HG03342 (cell line): ENCODE data around the gene CERS1.

Experiments
- ATAC-seq: cut with Tn5 transposase; IDR thresholded peaks from one replicate; pipeline ENCODE4 v1.9.1; 2021; ENCODE audit warnings: mild to moderate bottlenecking, moderate library complexity; ENCODE audit not compliant: unreplicated experiment

CERS1 gene, protein sequence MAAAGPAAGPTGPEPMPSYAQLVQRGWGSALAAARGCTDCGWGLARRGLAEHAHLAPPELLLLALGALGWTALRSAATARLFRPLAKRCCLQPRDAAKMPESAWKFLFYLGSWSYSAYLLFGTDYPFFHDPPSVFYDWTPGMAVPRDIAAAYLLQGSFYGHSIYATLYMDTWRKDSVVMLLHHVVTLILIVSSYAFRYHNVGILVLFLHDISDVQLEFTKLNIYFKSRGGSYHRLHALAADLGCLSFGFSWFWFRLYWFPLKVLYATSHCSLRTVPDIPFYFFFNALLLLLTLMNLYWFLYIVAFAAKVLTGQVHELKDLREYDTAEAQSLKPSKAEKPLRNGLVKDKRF

GRCh38 chr19:18895824-18896341 is at the start of gene CERS1:
Gene CERS1, minus strand, starts transcription at chr19:18896158. Its CDS starts 86 bp downstream, at chr19:18896072.
- ATAC-seq, result no peak

DNA sequence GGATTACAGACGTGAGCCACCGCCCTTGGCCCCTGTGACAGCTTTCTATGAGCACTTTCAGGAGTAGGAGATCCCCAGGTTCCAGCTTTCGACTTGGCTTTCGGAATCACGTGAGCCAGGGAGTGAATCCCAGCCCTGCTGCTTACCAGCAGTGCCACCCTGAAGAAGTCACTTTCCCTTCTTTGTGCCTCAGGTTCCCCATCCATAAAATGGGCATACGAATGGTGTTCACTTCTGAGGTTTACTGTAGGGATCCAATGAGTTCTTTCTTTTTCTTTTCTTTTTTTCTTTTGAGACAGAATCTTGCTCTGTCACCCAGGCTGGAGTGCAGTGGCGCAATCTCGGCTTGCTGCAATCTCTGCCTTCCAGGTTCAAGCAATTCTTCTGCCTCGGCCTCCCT is 49.3 kb upstream of the CERS1 start:
- ATAC-seq, result no peak

DNA sequence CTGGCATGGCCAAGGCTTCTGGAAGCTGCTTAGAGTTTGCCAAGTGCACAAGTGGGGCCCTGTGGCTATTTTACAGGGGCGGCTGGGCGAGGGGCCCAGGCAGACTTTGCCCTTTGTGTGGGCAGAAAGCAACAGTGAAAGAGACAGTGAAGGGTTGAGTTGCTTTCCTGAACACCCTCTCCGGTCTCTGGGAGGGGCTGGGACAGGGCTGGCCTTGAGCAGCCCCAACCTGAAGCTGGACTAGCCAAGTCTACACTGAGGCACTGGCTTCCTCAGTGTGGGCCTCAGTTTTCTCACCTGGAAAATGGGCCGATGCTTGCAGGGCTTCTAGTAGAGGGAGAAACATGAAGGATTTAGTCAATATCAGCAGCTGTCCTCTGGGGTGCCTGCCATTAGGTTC is 47.5 kb upstream of the CERS1 start:
- ATAC-seq, result no peak

DNA sequence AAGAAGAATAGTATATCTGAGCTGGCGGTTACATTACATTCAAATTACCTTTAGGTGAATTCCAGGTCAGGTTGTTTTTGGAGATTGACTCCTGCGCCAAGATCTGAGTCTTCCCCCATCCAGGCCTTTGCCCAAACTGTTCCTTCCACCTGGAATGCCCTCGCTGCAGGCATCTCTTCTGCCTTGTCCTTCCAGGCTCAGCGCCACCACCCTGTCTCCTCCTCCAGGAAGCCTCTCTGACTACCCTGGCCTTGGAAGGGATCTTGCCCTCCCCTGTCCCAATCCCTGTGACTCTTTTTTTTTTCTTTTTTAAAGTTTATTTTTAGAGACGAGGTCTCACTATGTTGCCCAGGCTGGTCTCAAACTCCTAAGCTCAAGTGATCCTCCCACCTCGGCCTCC is 46.7 kb upstream of the CERS1 start:
- no peak for ATAC-seq

DNA sequence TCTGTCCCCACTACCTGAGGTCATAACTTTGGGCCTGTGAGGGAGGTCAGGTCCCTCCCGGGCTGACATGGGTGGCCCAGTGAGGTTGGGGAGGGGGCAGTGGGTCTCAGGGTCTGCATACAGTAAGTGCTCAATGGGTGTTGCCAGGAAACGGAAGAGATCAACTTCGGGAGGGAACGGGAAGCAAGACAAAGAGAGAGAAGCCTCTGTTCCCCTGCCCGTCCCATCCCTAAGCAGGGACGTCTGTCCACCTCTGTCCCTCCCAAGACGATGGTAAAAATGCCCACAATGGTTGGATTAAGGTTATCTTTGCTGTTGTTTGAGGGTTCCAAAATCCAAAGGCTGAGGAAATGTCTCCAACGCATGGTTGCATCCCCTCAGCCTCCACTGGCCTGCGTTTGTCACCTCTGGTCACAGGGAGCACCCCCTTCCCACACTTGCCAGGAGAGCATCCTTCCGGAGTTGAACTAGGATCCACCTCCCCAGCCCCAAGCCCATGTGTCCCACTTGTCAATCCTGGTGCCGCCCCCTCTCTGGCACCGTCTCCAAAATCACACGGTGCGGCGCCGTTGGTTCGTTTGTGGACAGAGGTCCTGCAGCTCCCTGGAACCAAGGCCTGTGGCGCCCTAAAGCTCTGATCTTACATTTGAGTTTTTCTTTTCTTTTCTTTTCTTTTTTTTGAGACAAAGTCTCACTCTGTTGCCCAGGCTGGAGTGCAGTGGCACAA is 45.8 kb upstream of the CERS1 start:
- ATAC-seq, result no peak

DNA sequence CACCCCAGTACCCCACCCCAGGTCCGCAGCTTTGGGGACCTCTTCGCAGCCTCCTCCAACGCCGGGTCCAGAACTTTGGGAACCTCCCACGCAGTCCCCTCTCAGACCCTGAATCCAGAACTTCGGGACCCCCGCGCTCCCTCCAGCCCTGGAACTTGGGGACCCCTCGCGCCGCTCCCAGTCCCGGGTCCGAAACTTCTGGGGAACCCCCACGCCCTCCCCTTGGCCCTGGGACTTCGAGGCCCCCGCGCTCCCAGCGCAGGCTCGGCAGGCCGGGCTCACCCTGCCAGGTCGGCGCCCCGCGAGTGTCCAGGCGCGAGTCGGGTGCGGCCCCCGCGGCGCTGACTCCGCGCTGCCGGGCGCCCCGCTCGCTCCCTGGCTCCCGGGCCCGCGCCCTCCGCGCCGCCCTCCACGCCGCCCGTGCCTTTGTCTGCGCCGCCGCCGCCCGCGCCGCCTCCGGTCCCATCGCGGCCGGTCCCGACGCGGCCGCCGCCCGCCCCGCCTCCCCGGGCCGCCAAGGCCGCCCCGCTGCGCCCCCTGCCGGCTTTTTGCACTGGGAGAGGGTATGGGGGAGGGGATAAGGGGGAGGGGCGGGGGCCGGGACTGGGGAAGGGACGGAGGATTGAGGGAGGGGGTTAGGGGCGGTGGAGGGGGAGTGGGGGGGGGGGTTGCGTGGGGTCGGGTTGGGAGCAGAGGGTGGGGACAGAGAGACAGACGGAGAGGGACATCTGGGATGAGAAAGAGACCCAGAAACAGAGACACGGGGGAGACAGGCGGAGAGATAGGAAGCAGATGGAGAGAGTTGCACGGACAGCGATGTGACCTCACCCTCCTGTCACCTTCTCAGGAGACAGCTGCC is 45.0 kb upstream of the CERS1 start, which contains the start of gene HOMER3:
Gene HOMER3, minus strand, starts transcription at position 449 of the 859 bp plus-strand sequence. CDS start 2,235 bp downstream, outside the sequence.
- no peak for ATAC-seq

DNA sequence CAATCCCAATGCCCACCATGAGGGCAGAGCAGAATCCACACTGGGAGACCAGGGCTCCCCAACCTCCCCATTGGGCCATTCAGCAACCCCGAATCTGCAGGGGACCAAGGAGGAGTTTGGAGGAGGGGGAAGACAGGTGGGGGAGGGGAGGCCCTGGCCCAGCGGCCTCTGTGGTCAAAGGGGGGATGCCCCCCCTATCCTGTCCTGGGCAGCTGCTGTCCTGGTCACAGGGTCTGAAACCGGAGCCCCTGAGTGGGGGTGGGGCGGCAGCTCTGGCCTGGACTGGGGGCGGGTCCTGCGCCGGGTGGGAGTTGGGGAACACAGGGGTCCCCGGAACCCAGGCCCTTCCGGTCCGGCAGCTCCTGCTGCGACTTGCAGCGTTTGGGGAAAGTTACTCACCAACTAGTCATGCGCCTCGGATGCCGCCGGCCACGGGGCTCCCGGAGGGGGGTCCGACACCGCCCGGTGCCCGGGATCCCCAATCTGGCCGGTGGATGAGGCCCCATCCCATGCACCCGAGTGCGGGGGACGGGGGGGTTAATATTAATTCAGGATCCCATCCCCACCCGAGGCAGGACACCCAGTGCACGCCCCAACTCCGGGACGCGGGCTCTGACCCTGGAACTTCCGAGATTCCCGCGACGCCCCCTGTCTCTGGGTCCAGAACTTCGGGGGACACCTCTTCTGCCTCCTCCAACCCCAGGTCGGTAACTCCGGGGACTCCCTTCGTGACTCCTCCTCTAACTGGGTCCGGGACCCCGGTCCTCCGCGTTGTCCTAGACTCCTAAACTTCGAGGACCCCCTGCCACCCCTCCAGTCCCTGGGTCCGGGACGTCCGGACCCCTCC is 44.2 kb upstream of the CERS1 start:
- ATAC-seq, result no peak

DNA sequence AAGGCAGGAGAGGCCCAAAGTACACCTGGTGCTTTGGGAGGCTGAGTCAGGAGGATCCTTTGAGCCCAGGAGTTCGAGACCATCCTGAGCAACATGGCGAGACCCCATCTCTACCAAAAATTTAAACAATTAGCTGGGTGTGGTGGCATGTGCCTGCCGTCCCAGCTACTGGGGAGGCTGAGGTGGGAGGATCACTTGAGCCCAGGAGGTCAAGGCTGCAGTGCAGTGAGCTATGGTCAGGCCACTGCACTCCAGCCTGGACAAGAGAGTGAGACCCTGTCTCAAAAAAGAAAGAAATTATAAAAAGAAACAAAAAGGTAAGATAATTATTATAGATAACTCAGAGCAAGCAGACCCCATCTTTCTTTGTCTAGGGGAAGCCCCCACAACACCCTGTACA is 43.2 kb upstream of the CERS1 start:
- no peak for ATAC-seq

DNA sequence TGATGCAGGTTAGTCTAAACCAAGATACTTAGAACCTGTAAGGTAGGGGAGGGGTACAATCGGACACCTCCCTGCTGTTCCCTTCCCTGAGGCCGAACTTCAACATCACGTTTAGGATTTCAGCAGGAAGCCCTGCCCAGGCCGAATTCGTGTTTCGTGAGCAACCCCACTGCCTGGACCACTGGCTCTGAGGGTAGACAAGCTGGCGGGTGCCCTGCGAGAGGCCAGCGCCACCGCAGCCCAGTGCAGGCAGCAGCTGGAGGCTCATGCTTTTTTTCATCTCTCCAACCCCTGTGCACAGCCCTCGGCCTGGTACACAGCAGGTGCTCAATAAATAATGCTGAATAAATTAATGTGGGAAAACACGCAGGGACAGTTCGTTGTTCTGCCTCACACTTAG is 37.3 kb upstream of the CERS1 start:
- ATAC-seq, result no peak

GRCh38 chr19:18932216-18932841 is 36.4 kb upstream of the CERS1 start:
- ATAC-seq, result no peak

GRCh38 chr19:18931316-18932162 is 35.6 kb upstream of the CERS1 start:
- ATAC-seq, result no peak

GRCh38 chr19:18929311-18929710 is 33.4 kb upstream of the CERS1 start:
- no peak for ATAC-seq

GRCh38 chr19:18928018-18928805 is 32.3 kb upstream of the CERS1 start:
- no peak for ATAC-seq

GRCh38 chr19:18924684-18925213 is 28.8 kb upstream of the CERS1 start:
- ATAC-seq, result no peak

DNA sequence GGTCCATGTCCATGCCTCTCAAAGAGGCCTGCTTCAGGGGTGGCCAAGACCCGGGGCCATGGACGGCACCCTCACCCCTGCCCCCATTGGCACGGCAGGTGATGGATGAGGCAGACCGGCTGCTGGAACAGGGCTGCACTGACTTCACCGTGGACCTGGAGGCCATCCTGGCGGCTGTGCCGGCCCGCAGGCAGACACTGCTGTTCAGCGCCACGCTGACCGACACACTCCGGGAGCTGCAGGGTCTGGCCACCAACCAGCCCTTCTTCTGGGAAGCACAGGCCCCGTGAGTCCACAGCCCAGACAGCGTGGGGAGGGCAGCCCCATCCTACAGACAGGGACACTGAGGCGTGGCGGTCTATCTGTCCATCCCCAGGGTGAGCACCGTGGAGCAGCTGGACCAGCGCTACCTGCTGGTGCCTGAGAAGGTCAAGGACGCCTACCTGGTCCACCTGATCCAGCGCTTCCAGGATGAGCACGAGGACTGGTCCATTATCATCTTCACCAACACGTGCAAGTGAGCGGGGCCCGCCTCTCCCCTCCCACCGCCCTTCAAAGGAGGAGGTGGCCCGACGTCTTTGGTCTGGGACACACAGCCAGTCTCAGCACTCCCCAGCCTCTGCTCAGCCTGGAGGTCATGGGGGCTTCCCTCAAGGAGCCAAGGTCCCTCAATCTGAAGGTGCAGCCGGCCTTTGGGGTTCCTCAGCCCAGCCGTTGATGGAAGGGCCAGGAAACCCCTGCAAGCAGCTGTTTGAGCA is 26.4 kb upstream of the CERS1 start:
- no peak for ATAC-seq

DNA sequence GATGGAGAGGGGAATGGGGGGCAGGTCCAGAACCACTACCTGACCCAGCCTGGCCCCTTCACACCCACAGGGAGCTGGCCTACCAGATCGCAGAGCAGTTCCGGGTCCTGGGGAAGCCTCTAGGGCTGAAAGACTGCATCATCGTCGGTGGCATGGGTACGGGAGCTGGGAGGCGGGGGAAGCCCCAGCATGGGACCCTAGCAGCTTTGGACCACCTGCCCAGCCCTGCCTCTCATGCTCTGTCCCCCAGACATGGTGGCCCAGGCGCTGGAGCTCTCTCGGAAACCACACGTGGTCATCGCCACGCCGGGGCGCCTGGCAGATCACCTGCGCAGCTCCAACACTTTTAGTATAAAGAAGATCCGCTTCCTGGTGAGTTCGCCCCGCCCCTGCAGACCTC is 25.6 kb upstream of the CERS1 start:
- no peak for ATAC-seq

DNA sequence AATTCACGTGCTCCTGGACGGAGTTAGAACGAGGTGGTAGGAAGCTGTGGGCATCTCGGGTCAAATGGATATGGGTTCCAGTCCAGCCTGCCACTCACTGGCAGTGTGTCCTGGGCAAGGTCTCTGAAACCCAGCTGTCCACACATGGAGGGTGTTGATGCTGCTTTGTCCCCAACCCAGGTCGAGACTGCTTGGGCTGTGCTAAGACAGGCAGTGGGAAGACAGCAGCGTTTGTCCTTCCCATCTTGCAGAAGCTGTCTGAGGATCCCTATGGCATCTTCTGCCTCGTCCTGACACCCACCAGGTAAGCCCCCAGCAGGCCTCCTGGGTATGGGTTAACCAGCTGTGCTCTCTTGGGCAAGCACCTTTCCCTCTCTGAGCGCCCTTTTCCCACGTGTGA is 24.4 kb upstream of the CERS1 start:
- ATAC-seq, result no peak
